ENCODE measurements around the gene TMTC1.

DNA sequence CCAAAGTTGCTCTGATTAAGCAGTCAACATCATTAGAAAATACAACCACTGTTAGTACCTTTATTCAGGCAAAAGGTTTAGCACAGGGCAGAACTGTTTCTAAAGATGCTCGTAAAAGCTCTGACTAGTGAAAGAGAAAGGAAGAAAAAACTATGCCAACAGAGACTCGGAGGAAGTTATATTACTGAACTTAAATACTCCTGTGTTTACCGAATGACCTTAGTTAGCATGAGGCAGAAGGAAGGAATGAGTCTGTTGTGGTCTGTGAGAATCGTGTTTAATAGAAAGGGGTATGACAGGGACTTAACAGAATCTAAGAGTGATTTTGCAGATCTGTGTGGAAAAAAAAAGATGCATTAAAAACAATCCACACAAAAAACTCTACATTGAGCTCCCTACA, 202.1 kb downstream of the TMTC1 start:
- TF ChIP-seq CTCF (IDR thresholded peaks at IDR 0.05; ENCODE audit: control extremely low read depth in 1 of 3, insufficient read depth in 1 of 3, low read depth in 1 of 3, low read length in 3 of 3) (no peak), POLR2A (IDR thresholded peaks at IDR 0.05; ENCODE audit: control extremely low read depth in 1 of 2, low read depth in 2 of 2, low read length in 2 of 2) (no peak), MAX (IDR thresholded peaks at IDR 0.05) (no peak), SP1 (IDR thresholded peaks at IDR 0.05; ENCODE audit: low read depth, low read length) (no peak), RAD21 (IDR thresholded peaks at IDR 0.05 in 1 of 2, conservative IDR thresholded peaks at IDR 0.05 in 1 of 2; ENCODE audit: low read depth in 2 of 2, low read length in 2 of 2) (no peak), KDM1A (IDR thresholded peaks at IDR 0.05; ENCODE audit: borderline replicate concordance, low read length) (no peak), MAFK (IDR thresholded peaks at IDR 0.05; ENCODE audit: low read depth, low read length) (no peak), POLR2AphosphoS5 (IDR thresholded peaks at IDR 0.05; ENCODE audit: low read depth, low read length) (no peak), EZH2 (IDR thresholded peaks at IDR 0.05; ENCODE audit: low read depth, low read length, severe bottlenecking) (no peak), EP300 (IDR thresholded peaks at IDR 0.05; ENCODE audit: borderline replicate concordance in 1 of 2, low read depth in 2 of 2, low read length in 2 of 2) (no peak), CEBPB (IDR thresholded peaks at IDR 0.05; ENCODE audit: low read depth, low read length) (no peak), RXRA (IDR thresholded peaks at IDR 0.05; ENCODE audit: insufficient read depth, low read depth, low read length) (no peak), NRF1 (IDR thresholded peaks at IDR 0.05; ENCODE audit: low read depth, low read length) (no peak), SIN3A (conservative IDR thresholded peaks at IDR 0.05 in 1 of 2, IDR thresholded peaks at IDR 0.05 in 1 of 2; ENCODE audit: low read depth in 1 of 2, low read length in 2 of 2) (no peak)
